ENCODE results near the gene TXN2. TPM values are rescaled to one million over a fixed set of nuclear protein-coding genes. Genes with fewer than 3 reads are reported as not detected.

Gene TXN2
- total RNA-seq, 1 donor from 2014 or later: 67.3 TPM

DNA sequence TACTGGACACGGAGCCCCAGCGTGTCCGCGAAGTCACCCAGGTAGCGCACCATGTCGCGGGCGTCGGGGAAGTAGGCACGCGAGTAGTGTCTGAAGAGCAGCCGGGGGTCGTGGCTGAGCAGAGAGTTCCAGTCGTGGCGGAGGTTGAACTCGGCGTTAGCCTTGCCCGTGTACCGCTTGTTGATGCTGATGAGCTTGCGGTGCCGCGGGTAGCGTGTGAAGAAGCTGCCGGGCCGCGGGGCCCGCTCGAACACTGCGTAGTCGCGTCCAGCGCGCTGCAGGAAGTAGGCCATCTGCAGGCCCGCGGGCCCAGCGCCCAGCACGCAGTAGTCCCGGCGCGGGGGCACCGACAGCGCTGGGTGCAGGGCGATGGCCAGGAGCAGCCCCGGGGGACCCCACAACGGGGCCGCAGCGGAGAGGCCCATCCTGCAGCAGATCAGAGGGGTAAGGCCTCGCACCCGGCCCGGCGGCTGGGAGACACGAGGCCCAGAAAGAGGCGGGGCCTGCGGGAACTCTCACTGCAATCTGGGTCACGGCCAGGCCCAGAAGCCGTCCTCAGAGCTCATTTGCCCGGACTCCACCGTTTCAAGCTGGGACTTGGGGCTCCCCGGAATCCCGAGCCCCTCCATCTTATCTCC, 24.7 kb upstream of the TXN2 start:
- TF ChIP-seq, protein P1, sequence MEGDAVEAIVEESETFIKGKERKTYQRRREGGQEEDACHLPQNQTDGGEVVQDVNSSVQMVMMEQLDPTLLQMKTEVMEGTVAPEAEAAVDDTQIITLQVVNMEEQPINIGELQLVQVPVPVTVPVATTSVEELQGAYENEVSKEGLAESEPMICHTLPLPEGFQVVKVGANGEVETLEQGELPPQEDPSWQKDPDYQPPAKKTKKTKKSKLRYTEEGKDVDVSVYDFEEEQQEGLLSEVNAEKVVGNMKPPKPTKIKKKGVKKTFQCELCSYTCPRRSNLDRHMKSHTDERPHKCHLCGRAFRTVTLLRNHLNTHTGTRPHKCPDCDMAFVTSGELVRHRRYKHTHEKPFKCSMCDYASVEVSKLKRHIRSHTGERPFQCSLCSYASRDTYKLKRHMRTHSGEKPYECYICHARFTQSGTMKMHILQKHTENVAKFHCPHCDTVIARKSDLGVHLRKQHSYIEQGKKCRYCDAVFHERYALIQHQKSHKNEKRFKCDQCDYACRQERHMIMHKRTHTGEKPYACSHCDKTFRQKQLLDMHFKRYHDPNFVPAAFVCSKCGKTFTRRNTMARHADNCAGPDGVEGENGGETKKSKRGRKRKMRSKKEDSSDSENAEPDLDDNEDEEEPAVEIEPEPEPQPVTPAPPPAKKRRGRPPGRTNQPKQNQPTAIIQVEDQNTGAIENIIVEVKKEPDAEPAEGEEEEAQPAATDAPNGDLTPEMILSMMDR (IDR thresholded peaks at IDR 0.05; ENCODE audit: unreplicated experiment): no peak
- Mint-ChIP-seq H3K27ac (ENCODE audit: unreplicated experiment) (no peak overlapping the region), H3K4me1 (ENCODE audit: unreplicated experiment) (peaks cover 9% of the 10 kb centered on the region), H3K4me3 (ENCODE audit: unreplicated experiment) (peak overlapping the region; percentile 57), H3K36me3 (ENCODE audit: low read depth, unreplicated experiment) (peaks cover 23% of the 10 kb centered on the region), H3K9me3 (ENCODE audit: unreplicated experiment) (no peaks in the 10 kb centered on the region), H3K27me3 (ENCODE audit: unreplicated experiment) (peaks cover 3% of the 10 kb centered on the region)
- DNase-seq (ENCODE audit: low spot score): no peak

DNA sequence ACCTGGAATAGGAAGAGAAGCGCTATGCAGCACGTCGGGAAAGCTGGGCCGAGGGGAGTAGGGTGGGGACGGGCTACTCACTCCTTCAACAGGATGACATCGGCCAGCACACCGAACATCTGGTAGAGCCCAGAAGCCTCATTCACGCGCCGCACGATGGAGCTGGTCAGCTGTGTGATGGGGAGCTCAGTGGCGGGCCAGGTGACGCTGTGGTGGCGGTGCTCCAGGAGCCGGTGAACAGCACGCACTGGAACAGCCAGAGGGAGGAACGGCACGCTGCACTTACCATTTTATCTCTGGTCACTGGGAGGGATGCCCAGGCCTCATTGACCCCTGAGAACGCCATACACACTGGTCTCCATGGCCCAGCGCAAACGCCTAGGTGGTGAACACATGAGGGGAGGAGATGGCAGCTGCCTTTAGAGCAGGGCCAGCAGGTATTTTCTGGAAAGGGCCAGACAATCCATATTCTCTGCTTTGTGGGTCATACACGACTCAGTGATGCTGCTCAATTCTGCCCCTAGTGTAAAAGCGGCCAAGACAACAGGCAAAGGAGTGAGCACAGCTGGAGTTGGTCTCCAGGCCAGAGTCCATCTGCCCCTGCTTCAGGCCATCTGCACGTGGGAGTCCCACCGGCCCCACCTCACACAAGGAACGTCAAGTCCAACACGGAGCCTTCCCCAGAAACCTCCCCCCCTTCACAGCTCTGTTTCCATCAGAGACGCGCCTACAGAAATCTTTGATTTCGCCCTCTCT, 16.6 kb upstream of the TXN2 start:
- Mint-ChIP-seq H3K36me3 (ENCODE audit: low read depth, unreplicated experiment) (peaks cover 20% of the 10 kb centered on the region), H3K4me1 (ENCODE audit: unreplicated experiment) (no peaks in the 10 kb centered on the region), H3K9me3 (ENCODE audit: unreplicated experiment) (no peaks in the 10 kb centered on the region), H3K27ac (ENCODE audit: unreplicated experiment) (no peak overlapping the region), H3K4me3 (ENCODE audit: unreplicated experiment) (no peak overlapping the region), H3K27me3 (ENCODE audit: unreplicated experiment) (peaks cover 6% of the 10 kb centered on the region)
- TF ChIP-seq, protein P1 (IDR thresholded peaks at IDR 0.05; ENCODE audit: unreplicated experiment): no peak
- DNase-seq (ENCODE audit: low spot score): no peak

DNA sequence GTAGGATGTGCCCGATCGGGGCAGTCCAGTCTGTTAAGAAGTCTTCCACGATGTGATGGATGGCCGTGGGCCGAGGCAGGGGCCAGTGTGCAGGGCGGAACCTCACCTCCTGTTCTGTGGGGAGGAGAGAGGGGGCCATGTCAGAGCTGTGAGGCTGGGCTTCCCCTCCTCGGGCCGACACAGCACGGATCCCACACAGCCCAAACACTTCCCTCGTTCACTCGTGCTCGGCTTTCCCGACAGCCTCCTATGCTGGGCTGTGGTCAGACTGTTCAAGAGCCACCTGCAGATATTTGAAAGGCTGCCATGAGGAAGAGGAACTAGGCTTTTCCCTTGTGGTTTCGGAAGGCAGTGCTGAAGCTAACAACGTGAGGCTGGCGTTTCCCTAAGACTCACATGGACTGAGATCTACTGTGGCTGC, 12.3 kb upstream of the TXN2 start:
- Mint-ChIP-seq H3K9me3 (ENCODE audit: unreplicated experiment) (no peaks in the 10 kb centered on the region), H3K27ac (ENCODE audit: unreplicated experiment) (no peak overlapping the region), H3K36me3 (ENCODE audit: low read depth, unreplicated experiment) (peaks cover 25% of the 10 kb centered on the region), H3K4me3 (ENCODE audit: unreplicated experiment) (no peak overlapping the region), H3K4me1 (ENCODE audit: unreplicated experiment) (peaks cover 6% of the 10 kb centered on the region), H3K27me3 (ENCODE audit: unreplicated experiment) (peaks cover 4% of the 10 kb centered on the region)
- no peak for DNase-seq (ENCODE audit: low spot score)
- TF ChIP-seq, protein P1 (IDR thresholded peaks at IDR 0.05; ENCODE audit: unreplicated experiment): no peak

DNA sequence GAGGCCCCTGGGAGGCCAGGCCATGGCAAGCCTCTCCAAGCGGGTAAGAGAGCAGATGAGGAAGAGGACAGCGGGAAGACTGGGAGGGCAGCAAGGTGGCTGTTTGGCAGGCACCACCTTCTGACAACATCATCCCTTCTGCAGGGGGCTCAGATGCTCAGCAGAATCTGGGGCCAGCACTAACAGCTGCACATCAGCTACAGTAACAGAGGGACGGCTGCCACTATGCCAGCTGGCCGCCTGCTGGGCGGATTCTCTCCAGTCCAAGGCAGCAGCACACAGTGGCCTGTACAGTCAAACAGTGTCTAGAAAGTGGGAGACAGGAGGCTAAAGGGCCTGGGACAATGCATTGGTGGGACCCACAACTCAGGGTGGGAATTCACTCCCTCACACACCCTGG, 10.7 kb upstream of the TXN2 start:
- TF ChIP-seq, protein P1 (IDR thresholded peaks at IDR 0.05; ENCODE audit: unreplicated experiment): no peak
- Mint-ChIP-seq H3K4me3 (ENCODE audit: unreplicated experiment) (peak overlapping the region; percentile 4), H3K36me3 (ENCODE audit: low read depth, unreplicated experiment) (peaks cover 30% of the 10 kb centered on the region), H3K27me3 (ENCODE audit: unreplicated experiment) (peaks cover 7% of the 10 kb centered on the region), H3K4me1 (ENCODE audit: unreplicated experiment) (peaks cover 6% of the 10 kb centered on the region), H3K9me3 (ENCODE audit: unreplicated experiment) (no peaks in the 10 kb centered on the region), H3K27ac (ENCODE audit: unreplicated experiment) (no peak overlapping the region)
- DNase-seq (ENCODE audit: low spot score): no peak

DNA sequence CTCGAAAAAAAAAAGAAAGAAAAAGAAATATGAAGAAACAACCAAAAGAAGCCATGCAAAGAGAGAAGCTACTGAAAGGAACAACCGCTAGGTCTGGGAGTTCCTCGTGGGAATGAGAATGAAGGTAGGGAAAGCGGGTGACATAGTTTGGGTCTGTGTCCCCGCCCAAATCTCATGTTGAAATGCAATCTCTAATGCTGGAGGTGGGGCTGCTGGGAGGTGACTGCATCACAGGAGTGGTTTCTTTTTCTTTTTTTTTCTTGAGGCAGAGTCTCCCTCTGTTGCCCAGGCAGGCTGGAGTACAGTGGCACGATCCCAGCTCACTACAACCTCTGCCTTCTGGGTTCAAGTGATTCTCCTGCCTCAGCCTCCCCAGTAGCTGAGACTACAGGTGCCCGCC, 9.7 kb upstream of the TXN2 start:
- Mint-ChIP-seq H3K36me3 (ENCODE audit: low read depth, unreplicated experiment) (peaks cover 32% of the 10 kb centered on the region), H3K27me3 (ENCODE audit: unreplicated experiment) (peaks cover 4% of the 10 kb centered on the region), H3K27ac (ENCODE audit: unreplicated experiment) (no peak overlapping the region), H3K9me3 (ENCODE audit: unreplicated experiment) (no peaks in the 10 kb centered on the region), H3K4me3 (ENCODE audit: unreplicated experiment) (no peak overlapping the region), H3K4me1 (ENCODE audit: unreplicated experiment) (peaks cover 6% of the 10 kb centered on the region)
- TF ChIP-seq, protein P1 (IDR thresholded peaks at IDR 0.05; ENCODE audit: unreplicated experiment): no peak
- DNase-seq (ENCODE audit: low spot score): no peak
